ENCODE measurements around the gene NUP153.

- TF ChIP-seq, protein P1, sequence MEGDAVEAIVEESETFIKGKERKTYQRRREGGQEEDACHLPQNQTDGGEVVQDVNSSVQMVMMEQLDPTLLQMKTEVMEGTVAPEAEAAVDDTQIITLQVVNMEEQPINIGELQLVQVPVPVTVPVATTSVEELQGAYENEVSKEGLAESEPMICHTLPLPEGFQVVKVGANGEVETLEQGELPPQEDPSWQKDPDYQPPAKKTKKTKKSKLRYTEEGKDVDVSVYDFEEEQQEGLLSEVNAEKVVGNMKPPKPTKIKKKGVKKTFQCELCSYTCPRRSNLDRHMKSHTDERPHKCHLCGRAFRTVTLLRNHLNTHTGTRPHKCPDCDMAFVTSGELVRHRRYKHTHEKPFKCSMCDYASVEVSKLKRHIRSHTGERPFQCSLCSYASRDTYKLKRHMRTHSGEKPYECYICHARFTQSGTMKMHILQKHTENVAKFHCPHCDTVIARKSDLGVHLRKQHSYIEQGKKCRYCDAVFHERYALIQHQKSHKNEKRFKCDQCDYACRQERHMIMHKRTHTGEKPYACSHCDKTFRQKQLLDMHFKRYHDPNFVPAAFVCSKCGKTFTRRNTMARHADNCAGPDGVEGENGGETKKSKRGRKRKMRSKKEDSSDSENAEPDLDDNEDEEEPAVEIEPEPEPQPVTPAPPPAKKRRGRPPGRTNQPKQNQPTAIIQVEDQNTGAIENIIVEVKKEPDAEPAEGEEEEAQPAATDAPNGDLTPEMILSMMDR (conservative IDR thresholded peaks at IDR 0.05): no peak
- no peak for TF ChIP-seq ZFX (IDR thresholded peaks at IDR 0.05)
Observed at GRCh38 chr6:17565399-17565798, 141.3 kb downstream of the NUP153 start.

Data from C4-2B (cell line).